Pulmonary artery endothelial cell (primary cell): ENCODE results near the gene KIF23. TPM values are rescaled to one million over a fixed set of nuclear protein-coding genes. Genes with fewer than 3 reads are reported as not detected.

Experiments used
- DNase-seq: peaks from one replicate; pipeline ENCODE4 v3.0.0-alpha.2; 2011; ENCODE audit warnings: low read depth, low spot score
- total RNA-seq: library from RNA; depleted of rRNA; stranded (reverse); fragments of >200 nt; gene quantifications from 2 replicates; pipeline ENCODE4 v1.2.3, GENCODE V29; 2014

KIF23 gene
- total RNA-seq, 1 donor from 2014 or later = 32.8 TPM

DNA sequence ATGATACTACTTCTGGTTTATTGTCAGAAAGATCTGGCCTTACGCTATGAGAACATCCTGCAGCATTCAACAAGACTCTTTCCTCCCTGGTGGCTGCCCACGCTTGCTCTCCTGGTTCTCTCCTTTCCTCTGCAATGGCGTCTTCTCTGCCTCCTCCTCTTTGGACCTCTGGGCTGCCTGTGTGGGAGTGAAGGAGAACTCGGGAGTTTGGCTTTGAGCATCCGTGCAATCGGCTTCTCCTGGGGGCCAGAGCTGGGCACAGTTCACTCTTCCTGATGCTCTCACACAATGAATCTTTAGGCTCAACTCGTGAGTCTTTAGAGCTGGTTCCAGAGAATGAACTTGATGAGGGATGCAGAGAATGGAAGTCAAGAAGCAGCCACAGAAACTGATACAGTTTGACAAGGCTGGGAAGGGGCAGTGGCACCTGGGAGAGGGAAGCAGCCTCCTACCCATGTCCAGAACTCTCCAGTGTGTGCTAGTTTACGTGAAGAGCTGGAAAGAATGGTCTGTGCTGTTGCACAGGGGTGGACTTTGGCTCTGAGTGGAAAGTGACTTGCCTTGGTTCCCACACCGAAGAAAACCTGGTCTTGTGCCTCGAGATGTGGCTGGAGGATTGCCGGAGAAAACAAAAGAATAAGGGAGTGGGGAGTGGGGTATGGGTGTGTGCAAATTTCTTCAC lies 76.3 kb downstream of the KIF23 start:
- no peak for DNase-seq

DNA sequence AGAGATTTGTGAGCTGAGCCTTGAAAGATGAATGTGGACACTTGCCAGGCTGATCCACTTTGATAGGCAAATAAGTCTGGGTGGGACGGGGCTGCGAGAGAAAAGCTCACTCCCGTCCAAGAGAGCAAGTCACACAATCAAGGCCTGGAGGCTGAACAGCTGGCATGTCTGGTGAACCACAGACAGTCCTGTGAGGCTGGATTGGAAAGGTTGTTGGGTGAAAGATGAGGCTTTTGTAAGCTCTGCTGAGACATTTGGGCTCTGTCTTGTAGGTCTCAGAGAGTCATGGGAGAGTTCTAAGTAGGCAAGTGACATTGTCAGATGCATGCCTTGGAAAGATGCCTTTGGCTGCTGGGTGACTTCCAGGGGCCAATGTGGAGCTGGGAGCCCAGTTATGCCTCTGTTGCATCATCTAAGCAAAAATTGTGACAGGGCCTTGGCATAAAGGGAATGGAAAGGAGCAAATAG lies 76.9 kb downstream of the KIF23 start:
- no peak for DNase-seq

- no peak for DNase-seq
These were observed 79.3 kb downstream of the KIF23 start for GRCh38 chr15:69493406-69493805.

GRCh38 chr15:69496001-69496400 lies 81.9 kb downstream of the KIF23 start:
- DNase-seq = no peak

GRCh38 chr15:69497076-69497475 lies 82.9 kb downstream of the KIF23 start:
- no peak for DNase-seq

- no peak for DNase-seq
These were observed 83.5 kb downstream of the KIF23 start for GRCh38 chr15:69497667-69498066.

Other genes starting within 250 kb of the KIF23 start
- 0.07 and 0.13 TPM in 2 replicates for gene PAQR5, start 115.4 kb upstream of the KIF23 start, total RNA-seq
- 53.6 and 96.3 TPM in 2 replicates for gene RPLP1, start 38.5 kb downstream of the KIF23 start, total RNA-seq